Coronary artery (tissue), 2 donors: ENCODE data around the gene CACNB2.

Experiments used
- DNase-seq: peaks from one replicate; pipeline ENCODE4 v3.0.0-alpha.2; 2017; ENCODE audit warnings: low spot score
- H3K27ac ChIP-seq, 2 donors: fragments of 200-600 bp; sonication (generic); one replicate each; pipeline ENCODE4 v1.5.1; 2016 to 2019
- H3K4me3 ChIP-seq: fragments of 200-600 bp; sonication (generic); 2 replicates; pipeline ENCODE4 v1.5.1; 2016; ENCODE audit warnings: mild to moderate bottlenecking, moderate library complexity
- TF ChIP-seq, protein P1 (sequence below): fragments of 200-600 bp; sonication (generic); IDR thresholded peaks from one replicate; pipeline ENCODE4 v1.5.1; 2019; ENCODE audit warnings: antibody characterized with exemption

Gene CACNB2

DNA sequence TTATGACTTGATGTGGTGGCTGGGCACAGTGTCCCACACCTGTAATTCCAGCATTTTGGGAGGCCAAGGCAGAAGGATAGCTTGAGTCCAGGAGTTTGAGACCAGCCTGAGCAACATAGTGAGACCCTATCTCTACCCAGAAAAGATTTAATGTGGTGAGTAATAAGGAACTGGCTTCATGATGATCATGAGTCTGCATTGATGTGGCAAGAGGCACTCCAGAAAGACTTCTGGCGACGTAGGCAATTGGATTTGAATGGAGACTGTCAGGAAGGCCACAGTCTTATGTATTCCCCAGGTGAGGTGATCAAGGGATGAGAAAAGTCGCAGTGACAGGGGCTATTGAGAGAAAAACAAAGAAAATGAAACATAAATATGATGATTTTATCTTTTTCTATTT lies 138.0 kb downstream of the CACNB2 start:
- DNase-seq, result no peak
- TF ChIP-seq, protein P1, sequence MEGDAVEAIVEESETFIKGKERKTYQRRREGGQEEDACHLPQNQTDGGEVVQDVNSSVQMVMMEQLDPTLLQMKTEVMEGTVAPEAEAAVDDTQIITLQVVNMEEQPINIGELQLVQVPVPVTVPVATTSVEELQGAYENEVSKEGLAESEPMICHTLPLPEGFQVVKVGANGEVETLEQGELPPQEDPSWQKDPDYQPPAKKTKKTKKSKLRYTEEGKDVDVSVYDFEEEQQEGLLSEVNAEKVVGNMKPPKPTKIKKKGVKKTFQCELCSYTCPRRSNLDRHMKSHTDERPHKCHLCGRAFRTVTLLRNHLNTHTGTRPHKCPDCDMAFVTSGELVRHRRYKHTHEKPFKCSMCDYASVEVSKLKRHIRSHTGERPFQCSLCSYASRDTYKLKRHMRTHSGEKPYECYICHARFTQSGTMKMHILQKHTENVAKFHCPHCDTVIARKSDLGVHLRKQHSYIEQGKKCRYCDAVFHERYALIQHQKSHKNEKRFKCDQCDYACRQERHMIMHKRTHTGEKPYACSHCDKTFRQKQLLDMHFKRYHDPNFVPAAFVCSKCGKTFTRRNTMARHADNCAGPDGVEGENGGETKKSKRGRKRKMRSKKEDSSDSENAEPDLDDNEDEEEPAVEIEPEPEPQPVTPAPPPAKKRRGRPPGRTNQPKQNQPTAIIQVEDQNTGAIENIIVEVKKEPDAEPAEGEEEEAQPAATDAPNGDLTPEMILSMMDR, result no peak
- H3K27ac ChIP-seq, result no peak overlapping the region
- no peak overlapping the region for H3K4me3 ChIP-seq

DNA sequence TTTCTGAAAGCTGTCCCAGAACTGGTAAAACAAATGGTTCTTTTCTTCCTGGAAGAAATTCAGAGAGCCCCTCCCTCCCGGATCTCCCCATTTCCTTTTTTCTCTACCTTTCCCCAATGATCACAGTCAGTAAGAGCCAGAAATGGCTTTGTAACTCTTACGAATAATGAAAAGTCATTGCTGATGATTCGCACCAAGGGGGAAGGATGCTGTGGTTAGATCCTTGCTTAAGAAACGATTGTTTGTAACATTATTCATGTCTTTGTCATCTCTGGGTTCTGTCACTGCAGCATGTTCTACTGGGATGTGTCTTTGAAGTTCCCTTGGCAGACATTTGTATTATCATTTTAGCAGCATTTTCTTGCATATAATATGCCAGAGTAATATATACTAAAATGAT lies 138.9 kb downstream of the CACNB2 start:
- TF ChIP-seq, protein P1, result no peak
- Histone ChIP-seq H3K27ac (no peak overlapping the region), H3K4me3 (no peak overlapping the region)
- DNase-seq, result no peak

DNA sequence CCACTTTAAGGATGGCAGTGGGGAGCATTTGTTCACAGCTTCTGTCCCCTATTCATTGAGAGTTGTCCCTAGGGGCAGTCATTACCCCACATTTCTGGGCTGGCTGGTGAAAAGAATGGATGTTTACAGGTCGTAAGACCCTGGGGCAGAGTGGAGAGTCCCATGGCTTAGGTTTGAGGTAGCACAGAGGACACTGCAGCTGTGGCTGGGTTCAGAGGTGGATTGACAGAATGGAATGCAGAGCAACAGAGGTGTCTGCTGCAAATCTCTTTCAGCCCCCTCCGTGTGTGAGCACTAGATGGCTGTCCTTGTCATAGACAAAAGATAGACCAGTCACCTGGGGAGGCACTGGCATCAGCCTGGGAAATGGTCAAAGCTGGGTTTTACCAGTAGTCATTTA lies 141.9 kb downstream of the CACNB2 start:
- TF ChIP-seq, protein P1, result no peak
- DNase-seq, result no peak
- Histone ChIP-seq H3K4me3 (no peak overlapping the region), H3K27ac (no peak overlapping the region)

DNA sequence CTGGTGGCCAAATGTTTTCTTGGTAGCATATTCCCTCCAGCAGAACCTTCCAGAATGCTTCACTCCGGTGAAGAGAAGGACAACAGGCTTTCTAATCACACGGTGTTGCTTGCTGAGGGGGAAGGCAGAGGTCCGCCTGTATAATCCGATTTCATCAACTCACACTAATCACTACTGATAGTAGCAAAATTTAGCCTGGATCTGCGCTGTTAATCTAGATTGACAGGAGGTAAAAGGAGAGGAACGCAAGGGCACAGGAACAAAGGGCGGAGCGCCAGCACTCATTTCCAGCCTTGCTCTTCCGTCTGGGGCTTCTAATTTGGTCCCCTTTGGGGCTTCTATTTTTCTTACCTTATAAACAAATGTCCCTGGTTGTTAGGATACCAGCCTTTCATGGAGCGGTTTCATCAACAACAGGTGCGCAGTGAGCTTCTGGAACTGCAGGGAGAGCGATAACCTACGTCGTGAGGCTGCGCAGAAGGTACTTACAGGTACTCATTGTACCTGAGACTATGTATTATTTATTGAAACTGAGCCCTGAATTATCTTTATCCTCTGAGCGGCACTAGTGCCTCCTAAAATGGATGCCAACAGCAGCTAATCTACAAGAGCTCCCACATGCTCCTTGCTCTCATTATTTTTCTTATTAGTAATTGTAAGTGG lies 150.6 kb downstream of the CACNB2 start:
- no peak for DNase-seq
- H3K27ac ChIP-seq, result no peak overlapping the region
- H3K4me3 ChIP-seq, result no peak overlapping the region
- TF ChIP-seq, protein P1, result no peak

DNA sequence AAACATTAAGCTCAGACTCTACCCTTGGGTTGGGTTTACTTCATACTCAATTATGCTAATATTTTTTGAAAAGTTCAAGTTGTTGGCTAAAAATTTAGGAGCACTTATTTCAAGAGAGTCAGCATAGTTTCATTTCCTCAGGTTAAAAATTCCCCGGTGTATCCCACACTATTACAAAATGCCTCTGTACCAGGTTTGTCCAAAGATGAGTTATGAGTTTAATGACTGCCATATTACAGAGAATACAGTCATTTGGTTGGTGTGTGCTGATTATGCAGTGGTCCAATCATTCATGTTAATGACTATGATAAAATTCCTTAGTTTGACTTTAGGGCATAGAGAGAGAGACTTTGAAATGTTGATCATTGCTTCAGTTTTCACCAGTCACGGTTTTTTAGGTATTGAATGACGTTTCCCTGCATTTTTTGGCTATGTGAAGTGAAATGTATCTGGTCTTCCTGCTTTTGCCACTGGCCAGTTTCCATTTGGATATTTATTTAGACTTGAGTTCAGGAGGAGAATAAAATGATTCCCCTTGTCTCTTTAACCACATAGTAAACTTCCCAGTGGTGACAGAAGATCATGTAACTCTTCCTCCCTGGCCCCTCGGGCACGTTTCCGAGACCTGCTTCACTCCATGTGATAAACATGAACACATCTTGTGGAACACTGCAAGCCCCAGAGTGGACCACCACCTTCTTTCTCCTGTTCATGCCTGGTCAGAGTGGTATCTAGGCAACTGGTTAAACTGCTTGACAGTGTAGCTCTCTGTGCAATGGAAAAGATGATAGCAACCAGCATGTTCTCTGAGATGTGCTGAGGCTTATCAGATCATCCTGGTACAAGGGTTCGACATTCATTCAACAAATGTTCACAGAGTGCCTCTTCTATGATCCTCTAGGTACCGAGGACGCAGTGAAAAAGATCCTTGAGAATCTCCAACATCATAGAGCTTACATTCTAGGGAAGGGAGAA lies 153.6 kb downstream of the CACNB2 start:
- DNase-seq, result no peak
- TF ChIP-seq, protein P1, result no peak
- no peak overlapping the region for H3K27ac ChIP-seq
- no peak overlapping the region for H3K4me3 ChIP-seq

DNA sequence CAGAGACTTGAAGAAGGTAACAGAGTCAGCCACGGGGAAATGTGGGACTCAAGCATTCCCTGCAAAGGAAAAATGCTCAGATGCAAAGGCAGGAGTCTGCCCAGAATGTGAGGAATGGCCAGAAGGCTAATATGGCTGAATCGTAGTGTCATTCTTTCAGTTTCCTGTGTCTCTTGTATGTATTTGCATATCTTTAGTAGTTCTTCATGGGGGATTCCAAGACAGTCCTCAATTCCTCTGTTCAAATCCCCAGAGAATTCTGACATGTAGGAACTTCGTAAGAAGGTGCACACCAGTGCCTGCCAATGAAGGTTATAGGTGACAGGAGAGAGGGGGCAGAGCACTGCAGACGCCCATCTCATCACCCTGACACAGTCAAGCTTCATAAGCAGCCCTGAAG lies 154.4 kb downstream of the CACNB2 start:
- no peak for DNase-seq
- TF ChIP-seq, protein P1, result no peak
- H3K4me3 ChIP-seq, result no peak overlapping the region
- H3K27ac ChIP-seq, result no peak overlapping the region
